ENCODE results near the gene MYL5. TPM values are rescaled to one million over a fixed set of nuclear protein-coding genes. Genes with fewer than 3 reads are reported as not detected.
"Not testable (repeated sequence)": the region's sequence is repeated elsewhere in the genome, so short reads cannot be mapped to it uniquely, and the experiment has no call there.

Gene MYL5
- total RNA-seq, 1 experiment from 2014 or later, result 29.8 TPM

GRCh38 chr4:634599-634985, 39.8 kb upstream of the MYL5 start:
- no TSS peak for BruUV-seq (replicated peaks)
- POLR2A ChIA-PET (ENCODE audit: unreplicated experiment), result no interaction called here
- intact Hi-C loops (cut with micrococcal nuclease; ENCODE audit: unreplicated experiment), result no loop called here
- no peaks in the 10 kb centered on the region for H3K36me3 ChIP-seq (ENCODE audit: low read depth)
- DNase-seq, result no peak
- no peaks in the 10 kb centered on the region for H3K9me2 ChIP-seq (ENCODE audit: insufficient read depth)
- CTCF ChIA-PET, result no interaction called here
- H2AFZ ChIP-seq, result no peak overlapping the region
- no peaks in the 10 kb centered on the region for H3K4me1 ChIP-seq (replicated peaks; ENCODE audit: insufficient read depth)
- no peaks in the 10 kb centered on the region for H3K9me3 ChIP-seq (ENCODE audit: insufficient read depth, low read depth)
- H3K4me2 ChIP-seq, result no peak overlapping the region
- H3F3A ChIP-seq (ENCODE audit: insufficient read depth, low read depth), result no peaks in the 10 kb centered on the region
- TF ChIP-seq EZH2 (IDR thresholded peaks at IDR 0.05; ENCODE audit: low read depth), result no peak
- TF ChIP-seq CTCF (conservative IDR thresholded peaks at IDR 0.05), result no peak
- no peak overlapping the region for H3K4me3 ChIP-seq
- no peaks in the 10 kb centered on the region for H3K79me2 ChIP-seq (ENCODE audit: low read depth)
- H4K20me1 ChIP-seq (ENCODE audit: insufficient read depth), result no peaks in the 10 kb centered on the region
- H3K27ac ChIP-seq, result no peak overlapping the region
- H3K27me3 ChIP-seq (ENCODE audit: insufficient read depth, low read depth), result peaks cover 77% of the 10 kb centered on the region

GRCh38 chr4:635066-635835, 39.1 kb upstream of the MYL5 start:
- POLR2A ChIA-PET (ENCODE audit: unreplicated experiment); H2AFZ ChIP-seq; H3K9me3 ChIP-seq (ENCODE audit: insufficient read depth, low read depth); BruUV-seq (replicated peaks); H3K27ac ChIP-seq; intact Hi-C loops (cut with micrococcal nuclease; ENCODE audit: unreplicated experiment); H3K36me3 ChIP-seq (ENCODE audit: low read depth); H3K79me2 ChIP-seq (ENCODE audit: low read depth); H4K20me1 ChIP-seq (ENCODE audit: insufficient read depth); H3K4me3 ChIP-seq; H3F3A ChIP-seq (ENCODE audit: insufficient read depth, low read depth); H3K4me2 ChIP-seq; DNase-seq; H3K4me1 ChIP-seq (replicated peaks; ENCODE audit: insufficient read depth); CTCF ChIA-PET; H3K9me2 ChIP-seq (ENCODE audit: insufficient read depth): not testable (repeated sequence)
- peaks cover 77% of the 10 kb centered on the region for H3K27me3 ChIP-seq (ENCODE audit: insufficient read depth, low read depth)

- no peaks in the 10 kb centered on the region for H3K9me2 ChIP-seq (ENCODE audit: insufficient read depth)
- no peak overlapping the region for H3K4me3 ChIP-seq
- CTCF ChIA-PET, result no interaction called here
- no peaks in the 10 kb centered on the region for H3K79me2 ChIP-seq (ENCODE audit: low read depth)
- intact Hi-C loops (cut with micrococcal nuclease; ENCODE audit: unreplicated experiment), result no loop called here
- TF ChIP-seq CTCF (conservative IDR thresholded peaks at IDR 0.05) (no peak), EZH2 (IDR thresholded peaks at IDR 0.05; ENCODE audit: low read depth) (no peak)
- no peaks in the 10 kb centered on the region for H3F3A ChIP-seq (ENCODE audit: insufficient read depth, low read depth)
- BruUV-seq (replicated peaks), result no TSS peak
- peaks cover 77% of the 10 kb centered on the region for H3K27me3 ChIP-seq (ENCODE audit: insufficient read depth, low read depth)
- no peak overlapping the region for H2AFZ ChIP-seq
- no peaks in the 10 kb centered on the region for H3K9me3 ChIP-seq (ENCODE audit: insufficient read depth, low read depth)
- H3K4me2 ChIP-seq, result no peak overlapping the region
- no peaks in the 10 kb centered on the region for H4K20me1 ChIP-seq (ENCODE audit: insufficient read depth)
- DNase-seq, result no peak
- H3K4me1 ChIP-seq (replicated peaks; ENCODE audit: insufficient read depth), result no peaks in the 10 kb centered on the region
- no peak overlapping the region for H3K27ac ChIP-seq
- H3K36me3 ChIP-seq (ENCODE audit: low read depth), result no peaks in the 10 kb centered on the region
- POLR2A ChIA-PET (ENCODE audit: unreplicated experiment), result no interaction called here
Measured at GRCh38 chr4:635851-636627, 38.3 kb upstream of the MYL5 start.

Measured in PC-9 (cell line).